Kasumi-1 (cell line): Measurements from ENCODE around the gene OR2B3.
"Not testable (repeated sequence)": the region's sequence is repeated elsewhere in the genome, so short reads cannot be mapped to it uniquely, and the experiment has no call there.

Experiments
- DNase-seq, 2 experiments: peaks; one replicate each; lab custom pipeline; 2025; lab: John Stamatoyannopoulos, UW

The OR2B3 gene, protein sequence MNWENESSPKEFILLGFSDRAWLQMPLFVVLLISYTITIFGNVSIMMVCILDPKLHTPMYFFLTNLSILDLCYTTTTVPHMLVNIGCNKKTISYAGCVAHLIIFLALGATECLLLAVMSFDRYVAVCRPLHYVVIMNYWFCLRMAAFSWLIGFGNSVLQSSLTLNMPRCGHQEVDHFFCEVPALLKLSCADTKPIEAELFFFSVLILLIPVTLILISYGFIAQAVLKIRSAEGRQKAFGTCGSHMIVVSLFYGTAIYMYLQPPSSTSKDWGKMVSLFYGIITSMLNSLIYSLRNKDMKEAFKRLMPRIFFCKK

DNA sequence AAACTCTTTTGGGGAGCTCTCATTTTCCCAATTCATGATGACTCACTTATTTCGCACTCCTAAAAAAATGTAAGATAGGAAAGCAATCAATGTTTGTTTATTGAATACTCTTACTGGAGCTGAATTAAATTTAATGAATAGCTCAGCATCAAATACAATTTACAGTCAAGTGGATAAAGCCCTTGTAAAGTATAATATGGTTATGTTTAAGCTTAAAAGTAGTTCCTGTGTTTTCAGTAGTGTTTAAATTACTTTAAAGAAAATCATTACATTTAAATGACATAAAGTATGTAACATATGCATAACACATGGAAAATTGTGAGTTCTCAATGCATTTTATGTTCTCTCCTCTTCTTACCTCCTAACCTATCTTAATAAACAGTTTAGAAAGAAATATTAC, at the start of gene OR2B3:
Gene OR2B3 (minus strand): TSS at position 101 of the 400 bp plus-strand sequence. CDS start 65 bp downstream, at position 36.
- no peak for DNase-seq

DNA sequence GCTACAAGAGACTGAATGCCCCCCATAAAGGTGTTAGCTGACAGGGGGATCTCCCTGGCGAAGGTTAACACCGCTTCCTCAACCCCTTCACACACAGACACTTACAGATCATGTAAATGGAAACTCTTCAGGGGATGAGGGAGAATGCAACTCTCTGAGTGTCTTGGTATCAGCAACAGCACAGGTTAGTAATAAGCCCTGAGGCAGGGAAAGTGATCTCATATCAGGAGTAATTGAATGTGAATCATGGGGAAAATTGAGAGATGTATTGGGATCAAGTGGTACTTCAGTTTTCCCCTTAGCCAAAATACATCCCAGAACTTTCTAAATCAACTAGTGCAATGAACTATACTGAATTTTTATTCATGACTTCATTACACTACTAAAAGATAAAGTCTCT, 44.6 kb upstream of the OR2B3 start:
- DNase-seq: no peak

DNA sequence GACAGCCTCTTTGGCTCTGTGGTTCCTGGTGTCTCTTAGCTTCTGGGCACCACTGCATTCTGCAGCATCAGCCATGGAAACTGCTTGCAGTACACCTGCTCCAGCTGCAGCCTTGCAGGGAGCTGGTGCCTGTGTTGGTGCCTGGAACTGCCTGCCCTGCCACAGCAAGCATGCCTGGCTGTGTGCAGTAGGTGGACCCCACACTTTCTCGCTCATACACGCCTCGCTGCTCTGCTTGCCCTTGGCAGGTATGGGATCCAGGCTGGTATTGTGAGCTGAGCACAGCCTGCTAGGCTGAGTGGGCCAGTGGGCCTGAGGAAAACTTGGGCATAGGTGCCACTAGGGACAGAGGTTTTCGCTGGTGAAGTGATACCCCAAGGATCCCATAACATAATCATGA, 43.5 kb upstream of the OR2B3 start:
- DNase-seq: no peak

DNA sequence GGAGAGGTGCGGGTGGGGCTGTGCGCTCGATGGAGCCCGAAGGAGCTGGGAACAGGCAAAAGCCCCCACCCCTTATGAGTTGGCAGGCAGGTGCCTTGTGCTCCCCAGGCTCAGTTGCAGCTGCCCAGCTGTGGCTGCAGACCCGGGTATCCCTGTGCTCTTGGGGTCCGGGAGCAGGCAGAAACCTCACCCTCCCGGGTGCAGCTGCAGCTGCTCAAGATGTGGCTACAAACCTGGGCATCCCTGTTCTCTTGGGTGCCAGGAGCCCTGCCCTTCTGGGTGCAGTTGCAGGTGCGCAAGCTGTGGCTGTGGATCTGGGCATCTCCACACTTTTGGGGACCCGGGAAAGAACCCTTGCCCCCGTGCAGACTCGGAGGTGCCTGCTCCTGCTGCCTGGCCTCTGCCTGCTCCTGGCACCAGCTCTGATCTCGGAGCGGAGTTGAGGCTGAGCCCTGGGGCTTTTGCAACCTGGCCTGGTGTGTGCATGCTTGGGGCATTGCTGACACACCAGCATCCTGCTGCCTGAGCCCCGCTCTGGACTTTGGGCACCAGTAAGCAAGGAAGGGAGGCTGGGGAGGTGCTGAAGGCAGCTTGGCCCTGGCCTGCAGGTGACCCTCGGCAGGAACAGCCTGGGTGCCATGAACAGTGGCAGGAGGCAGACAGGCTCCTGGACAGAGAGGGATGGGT, 42.4 kb upstream of the OR2B3 start:
- no peak for DNase-seq

DNA sequence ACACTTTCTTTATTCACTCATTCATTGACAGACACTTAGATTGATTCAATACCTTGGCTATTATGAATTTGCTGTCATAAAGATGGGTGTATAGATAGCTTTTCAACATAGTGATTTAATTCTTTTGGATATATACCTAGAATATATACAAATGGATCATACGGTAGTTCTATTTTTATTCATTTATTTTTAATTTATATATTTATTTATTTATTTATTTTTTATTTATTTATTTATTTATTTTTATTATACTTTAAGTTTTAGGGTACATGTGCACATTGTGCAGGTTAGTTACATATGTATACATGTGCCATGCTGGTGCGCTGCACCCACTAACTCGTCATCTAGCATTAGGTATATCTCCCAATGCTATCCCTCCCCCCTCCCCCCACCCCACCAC, 27.9 kb upstream of the OR2B3 start:
- not testable (repeated sequence) for DNase-seq

DNA sequence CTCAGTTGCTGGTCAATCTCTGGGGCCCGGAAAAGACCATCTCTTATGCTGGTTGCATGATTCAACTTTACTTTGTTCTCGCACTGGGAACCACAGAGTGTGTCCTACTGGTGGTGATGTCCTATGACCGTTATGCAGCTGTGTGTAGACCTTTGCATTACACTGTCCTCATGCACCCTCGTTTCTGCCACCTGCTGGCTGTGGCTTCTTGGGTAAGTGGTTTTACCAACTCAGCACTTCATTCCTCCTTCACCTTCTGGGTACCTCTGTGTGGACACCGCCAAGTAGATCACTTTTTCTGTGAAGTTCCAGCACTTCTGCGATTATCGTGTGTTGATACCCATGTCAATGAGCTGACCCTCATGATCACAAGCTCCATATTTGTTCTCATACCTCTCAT, 25.0 kb upstream of the OR2B3 start:
- no peak for DNase-seq

DNA sequence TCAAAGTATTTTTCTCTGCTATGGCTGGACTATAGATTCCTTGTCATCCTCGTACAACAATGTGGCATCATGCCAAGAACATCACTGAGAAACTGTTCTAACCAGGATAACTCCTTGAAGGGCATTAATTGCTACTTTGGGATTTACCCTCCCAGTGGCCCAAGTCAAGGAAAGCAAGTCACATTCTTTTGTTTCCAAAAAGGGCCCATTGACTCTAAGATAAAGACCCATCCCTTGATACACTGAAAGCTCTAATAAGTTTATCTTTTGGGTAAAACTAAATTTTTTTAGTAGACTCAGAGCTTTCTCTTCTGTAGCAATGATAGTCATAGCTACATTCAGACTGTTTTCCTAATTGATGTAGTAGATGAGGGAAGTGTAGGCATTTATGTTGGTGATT, 20.6 kb upstream of the OR2B3 start, which contains the start of gene OR2J3:
Gene OR2J3 (plus strand): TSS at position 301 of the 400 bp plus-strand sequence. CDS start 3,833 bp downstream, outside the sequence.
- DNase-seq: no peak

DNA sequence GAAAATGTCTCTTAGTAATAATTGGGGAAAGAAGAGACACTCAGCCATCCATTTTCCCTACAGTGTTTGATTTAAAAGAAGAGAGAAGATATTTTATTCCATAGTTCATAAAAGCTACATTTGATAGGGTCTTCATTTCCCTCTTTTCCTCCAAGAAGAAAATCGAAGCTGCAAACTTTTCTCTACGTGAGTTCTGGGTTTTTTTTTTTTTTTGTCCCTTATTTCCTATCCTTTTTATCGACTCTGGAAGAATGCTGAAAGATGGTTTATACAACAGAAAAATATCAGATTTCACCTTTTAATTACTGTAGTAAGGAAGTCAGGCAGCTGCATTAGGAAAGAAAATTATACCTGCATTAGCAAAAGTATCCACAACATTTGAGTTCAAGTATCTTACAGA, 12.1 kb upstream of the OR2B3 start, which contains the start of gene OR2J1:
Gene OR2J1 (plus strand): TSS at position 301 of the 400 bp plus-strand sequence. CDS start 1,453 bp downstream, outside the sequence.
- no peak for DNase-seq

DNA sequence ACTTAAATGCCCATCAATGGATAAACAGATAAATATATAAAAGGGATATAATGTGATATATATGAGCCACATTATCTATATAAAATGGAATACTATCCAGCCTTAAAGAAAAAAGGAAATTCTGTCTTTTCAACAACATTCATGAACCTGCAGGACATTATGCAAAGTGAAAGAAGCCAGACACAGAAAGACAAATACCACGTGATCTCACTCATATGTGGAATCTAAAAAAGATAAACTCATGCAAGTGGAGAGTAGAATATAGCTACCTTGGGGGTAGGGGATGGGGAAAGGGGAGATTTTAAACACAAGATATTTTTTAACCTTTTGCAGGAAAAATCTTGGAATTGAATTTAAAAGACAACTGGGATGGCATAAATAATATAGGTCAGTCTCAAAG, 10.7 kb upstream of the OR2B3 start:
- no peak for DNase-seq

DNA sequence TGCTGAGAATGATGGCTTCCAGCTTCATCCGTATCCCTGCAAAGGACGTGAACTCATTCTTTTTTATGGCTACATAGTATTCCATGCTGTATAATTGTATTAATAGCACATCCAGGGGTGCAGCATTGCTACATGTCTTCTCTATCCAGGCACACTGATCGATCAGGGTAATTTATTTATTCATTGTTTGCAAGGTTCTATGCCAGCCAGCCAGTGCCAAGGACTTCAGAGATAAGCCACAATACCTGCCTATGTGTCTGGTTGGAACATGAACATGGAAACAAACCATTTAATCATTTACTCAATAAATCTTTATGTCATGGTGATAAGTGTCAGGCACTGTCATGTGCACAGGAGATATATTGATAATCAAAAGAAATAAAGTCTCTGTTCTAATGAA, 5.8 kb upstream of the OR2B3 start:
- no peak for DNase-seq

DNA sequence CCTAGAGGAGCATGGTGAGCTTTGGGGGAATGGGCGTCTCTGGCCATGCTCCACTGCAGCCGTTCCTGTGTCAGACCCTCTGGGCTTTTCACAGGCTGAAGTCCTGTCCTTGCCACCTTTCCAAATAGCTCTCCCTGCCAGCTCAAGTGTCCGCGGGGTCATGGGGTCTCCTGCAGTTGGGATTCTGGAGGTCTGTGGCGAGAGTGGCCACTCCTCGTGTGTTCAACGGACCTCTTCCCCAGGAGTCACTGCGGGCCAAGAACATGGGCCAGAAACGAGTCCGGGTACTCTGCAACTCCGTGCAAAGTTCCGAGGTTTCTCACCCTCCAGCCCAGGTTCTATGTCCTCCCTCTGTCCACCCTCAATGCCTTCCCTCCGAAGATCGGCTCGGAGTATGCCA, 4.7 kb downstream of the OR2B3 start:
- no peak for DNase-seq

DNA sequence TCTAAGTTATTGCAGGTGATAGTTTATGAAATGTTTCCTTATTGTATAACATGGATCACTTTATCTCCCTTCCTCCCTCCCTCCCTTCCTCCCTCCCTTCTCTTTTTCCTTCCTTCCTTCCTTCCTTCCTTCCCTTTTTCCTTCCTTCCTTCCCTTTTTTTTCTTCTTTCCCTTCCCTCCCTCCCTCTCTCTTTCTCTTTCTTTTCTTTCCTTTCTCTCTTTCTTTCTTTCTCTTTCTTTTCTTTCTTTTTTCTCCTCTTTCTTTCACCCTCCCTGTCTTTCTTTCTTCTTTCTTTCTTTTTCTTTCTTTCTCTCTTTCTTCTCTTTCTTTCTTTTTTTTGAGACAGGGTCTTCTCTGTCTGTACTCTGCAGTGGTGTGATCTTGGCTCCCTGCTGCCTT, 5.8 kb downstream of the OR2B3 start:
- no peak for DNase-seq

DNA sequence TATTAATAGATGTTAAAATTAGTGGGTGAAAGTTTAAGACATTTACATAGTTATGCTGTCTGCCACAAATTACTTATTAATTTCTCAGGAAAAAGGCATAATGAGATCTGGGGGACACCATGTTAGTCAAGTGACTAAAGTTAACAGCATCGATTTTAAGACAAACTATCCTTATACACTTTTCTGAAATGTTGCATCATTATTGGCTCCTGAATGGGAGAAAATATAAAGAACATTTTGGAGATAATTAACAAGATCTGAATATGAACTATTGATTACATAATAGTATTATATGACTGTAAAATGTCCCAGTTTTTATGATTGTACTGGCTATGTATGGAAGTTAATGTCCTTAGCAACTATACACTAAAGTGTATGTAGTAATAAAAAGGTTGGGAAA, 7.9 kb downstream of the OR2B3 start:
- no peak for DNase-seq

DNA sequence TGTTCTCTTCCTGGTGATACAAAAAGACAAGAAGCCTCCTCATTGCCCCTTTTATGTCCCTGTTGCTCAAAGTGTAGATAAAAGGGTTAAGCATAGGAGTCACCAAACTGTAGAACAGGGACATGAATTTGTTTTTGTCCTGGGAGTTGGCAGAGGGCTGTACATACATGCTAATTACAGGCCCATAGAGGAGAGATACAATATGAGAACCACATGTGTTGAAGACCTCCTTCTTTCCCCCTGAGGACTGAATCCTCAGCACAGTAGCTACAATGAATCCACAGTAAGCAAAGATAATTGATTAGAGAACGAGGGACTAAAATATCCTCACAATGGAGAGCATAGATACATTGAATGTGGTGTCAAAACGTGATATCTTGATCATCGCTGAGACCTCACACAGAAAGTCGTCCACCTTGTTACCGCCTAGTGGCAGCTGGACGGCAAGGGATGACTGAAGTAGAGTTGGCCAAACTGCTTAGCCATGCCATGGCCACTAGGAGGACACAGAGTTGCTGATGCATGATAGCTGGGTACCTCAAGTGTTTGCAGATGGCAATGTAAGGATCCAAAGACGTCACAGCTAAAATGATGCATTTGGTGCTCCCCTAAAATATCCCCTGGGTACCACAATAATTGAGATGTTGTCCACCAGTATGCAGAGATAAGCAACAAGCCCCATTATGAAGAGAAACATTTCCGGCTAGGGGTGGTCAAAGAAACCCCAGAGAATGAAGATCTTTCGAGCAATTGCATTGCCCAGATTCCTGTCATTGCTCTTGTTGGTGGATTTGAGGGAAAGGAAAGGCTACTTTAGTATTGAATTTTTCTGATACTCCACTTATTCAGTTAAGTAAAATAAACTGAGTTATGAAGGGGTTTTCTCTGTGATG, 15.0 kb downstream of the OR2B3 start:
- DNase-seq: peak; percentile 6 to 31

DNA sequence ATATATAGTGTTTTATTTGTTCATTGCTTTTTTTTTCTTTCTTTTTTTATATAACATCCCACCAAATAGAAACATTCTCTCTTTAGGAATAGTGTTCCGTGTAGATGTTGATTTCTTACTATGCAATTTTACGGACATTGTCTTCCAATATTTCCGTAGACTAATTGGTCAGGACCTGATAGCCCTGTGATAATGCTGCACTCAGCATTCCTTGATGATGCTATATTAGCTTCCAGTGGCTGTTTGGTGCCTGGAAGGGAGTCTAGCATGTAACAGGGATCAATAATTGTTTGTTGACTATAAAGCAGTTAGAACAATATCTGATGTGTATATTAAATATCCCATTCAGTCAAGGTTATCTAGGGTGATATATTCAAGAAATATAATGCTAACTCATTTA, 35.4 kb downstream of the OR2B3 start:
- DNase-seq: no peak

DNA sequence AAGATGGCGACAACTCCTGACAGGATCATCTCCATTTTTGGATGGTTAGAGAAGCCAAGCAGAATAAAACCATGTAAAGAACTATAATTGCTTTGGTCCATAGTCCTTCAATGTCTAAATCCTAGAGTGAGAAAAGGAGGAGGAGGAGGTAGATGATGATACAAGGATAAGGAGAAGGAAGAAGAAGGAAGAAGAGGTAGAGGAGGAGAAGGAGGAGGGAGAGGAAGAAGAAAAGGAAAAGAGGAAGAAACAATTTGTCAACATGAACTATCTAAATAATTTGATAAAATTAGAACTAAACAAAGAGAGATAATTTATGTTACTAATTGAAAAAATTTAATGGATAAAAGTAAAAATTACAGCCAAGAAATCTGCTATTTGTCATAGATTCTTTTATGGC, 42.0 kb downstream of the OR2B3 start, which contains the start of gene OR2W1:
Gene OR2W1 (minus strand): TSS at position 101 of the 400 bp plus-strand sequence. CDS start 0 bp downstream, at position 101.
- no peak for DNase-seq
